Lung microvascular endothelial cell (primary cell): ENCODE data around the gene ARHGAP25. TPM values are rescaled to one million over a fixed set of nuclear protein-coding genes. Genes with fewer than 3 reads are reported as not detected.
A peak's percentile ranks its signal among the peaks of the same experiment; 100 is the strongest.

Source experiments
- DNase-seq, 2 donors: peaks; one replicate each; pipeline versions ENCODE4 v3.0.0 to v3.0.0-alpha.2; 2010; ENCODE audit warnings: low read depth in 2 of 2
- total RNA-seq: library from RNA; depleted of rRNA; stranded (reverse); fragments of >200 nt; gene quantifications from 2 replicates; pipeline ENCODE4 v1.2.1, GENCODE V29; 2014

The ARHGAP25 gene
- total RNA-seq, 1 donor from 2014 or later, result 10.1 TPM

DNA sequence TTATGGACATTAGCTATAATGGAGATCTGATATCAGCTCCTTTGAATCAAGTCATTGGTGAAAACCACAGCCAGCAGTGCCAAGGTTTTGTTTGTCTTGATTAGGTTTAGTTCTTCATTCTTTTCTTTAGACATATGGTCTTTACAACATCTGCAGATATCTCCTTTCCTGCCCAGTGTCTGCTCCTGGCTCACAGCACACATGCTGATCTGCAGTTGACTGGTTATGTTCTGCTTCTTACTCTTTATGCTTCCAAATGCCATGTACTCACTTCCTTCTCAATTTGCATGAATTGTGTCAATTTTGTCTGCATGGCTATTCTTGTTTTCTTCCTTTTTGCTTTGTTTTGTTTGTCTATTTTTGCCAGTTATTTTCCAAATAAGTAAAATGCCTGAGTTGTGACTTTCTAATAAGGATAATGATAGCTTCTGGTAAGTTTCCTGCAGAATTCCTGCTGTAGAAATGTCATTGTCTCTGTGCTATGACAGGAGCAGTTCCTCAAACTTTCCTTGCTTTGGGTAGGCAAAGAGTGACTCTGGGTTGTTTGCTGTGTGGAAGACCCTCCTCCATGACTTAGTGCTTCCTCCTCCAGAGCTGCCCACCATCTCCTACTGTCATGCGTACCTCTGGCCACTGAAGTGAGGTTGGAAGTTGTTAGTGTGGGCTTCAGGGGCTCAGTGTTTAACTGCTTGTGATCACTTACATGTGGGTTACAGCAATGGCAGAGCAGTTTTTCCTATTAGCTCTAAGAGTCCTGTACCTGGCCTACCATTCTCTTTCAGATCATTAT is 8.2 kb downstream of the ARHGAP25 start:
- no peak for DNase-seq

DNA sequence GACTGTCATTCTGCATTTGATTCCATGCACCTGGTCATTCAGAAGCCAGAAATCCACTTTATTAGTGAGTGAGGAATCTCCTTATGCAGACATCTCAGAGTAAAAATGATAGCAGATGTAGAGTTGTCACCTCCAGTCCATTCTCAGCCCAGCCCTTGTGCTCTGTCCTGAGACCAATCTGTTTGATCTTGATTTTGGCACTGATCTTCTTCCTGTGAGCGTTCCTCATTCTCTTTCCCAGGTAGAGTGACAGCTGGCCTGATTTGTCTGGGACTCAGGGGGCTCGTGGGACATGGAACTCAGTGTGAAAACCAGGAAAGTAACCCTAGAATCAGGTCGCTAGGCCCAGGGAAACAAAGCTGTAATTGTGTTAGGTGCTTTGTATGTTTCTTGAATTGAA is 8.9 kb downstream of the ARHGAP25 start:
- DNase-seq, result no peak

- DNase-seq, result peak in 1 of 2 donors; percentile 31
Measured at GRCh38 chr2:68744366-68744912, 9.8 kb downstream of the ARHGAP25 start.

GRCh38 chr2:68745006-68745405 is 10.4 kb downstream of the ARHGAP25 start:
- no peak for DNase-seq

- no peak for DNase-seq
Measured at GRCh38 chr2:68746408-68746807, 11.8 kb downstream of the ARHGAP25 start.

GRCh38 chr2:68747413-68747812 is 12.8 kb downstream of the ARHGAP25 start:
- DNase-seq, result no peak

GRCh38 chr2:68747900-68748299 is 13.3 kb downstream of the ARHGAP25 start:
- DNase-seq, result no peak

DNA sequence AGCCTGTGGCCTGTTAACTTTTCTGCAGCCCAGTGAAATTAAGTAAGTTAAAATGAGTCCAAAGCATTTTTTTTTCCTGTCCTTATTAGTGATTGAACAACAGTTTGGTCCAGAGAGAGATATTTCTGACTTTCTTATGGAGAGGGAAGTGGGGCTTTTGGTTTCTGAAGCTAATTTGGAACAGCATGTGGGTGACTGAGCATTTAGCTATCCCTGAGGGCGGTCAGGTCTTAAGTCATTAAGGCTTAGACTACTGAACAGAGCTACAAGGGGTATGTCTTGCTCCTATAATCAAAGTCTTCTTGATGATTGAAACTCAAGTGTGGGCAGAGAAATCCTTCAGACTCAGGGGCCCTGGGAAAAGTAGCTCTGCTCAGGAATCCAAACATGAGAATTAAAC is 14.0 kb downstream of the ARHGAP25 start:
- no peak for DNase-seq

DNA sequence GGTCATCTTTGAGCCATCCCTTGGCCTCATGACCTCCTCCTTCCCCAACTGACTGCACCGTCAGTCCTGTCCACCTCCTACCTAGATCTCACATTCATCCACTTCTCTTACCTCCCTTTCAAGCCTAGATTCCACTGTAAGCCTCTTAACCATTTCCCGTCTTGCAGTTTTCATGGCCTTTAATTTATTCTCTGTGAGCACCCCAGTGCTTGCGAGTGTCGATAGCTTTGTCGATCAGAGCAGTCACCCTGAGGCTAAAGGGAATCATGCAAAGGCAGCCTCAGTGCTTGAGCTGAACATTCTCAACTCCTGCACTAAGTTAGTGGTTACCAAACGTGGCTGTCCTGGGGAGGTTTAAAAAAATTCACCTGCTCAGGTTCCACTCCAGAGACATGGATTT is 14.7 kb downstream of the ARHGAP25 start:
- DNase-seq, result no peak

DNA sequence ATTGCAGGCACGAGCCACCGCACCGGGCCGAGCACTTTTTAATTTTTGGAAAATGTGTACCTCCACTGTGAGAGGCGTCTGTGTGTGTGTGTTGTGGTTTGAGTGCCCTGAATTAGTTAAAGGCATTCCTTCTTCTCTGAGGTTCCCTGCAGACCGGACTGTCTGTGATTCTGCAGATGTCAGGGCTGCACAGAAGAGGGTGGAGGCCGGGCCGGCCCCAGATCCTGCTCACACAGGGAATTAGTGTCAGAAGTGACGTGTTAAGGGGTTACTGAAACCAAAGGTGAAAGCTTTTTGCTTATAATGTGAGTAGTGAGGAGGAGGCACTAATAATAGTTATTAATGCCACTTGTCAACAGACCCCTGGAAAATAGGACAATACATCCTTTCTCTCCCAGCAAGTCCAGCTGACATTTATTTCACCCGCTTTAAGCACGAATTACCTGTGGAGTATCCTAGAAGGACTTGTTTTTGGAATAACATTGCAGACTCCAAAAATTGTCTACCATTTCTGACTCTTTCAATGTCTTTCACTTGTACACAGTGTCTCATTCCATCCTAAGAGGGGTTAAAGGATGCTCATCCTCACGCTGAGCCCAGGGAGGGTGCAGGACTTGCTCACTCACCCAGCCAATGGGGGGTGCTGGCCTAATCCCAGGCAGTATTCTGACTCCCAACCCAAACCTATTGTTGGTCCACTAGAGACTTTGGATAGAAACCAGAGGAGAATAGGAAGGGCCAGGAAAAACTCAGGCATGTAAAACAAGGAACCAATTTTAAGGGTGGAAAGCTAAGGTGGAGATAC is 16.2 kb downstream of the ARHGAP25 start:
- DNase-seq, result no peak

GRCh38 chr2:68751397-68752339 is 17.1 kb downstream of the ARHGAP25 start:
- DNase-seq, result peak; percentile 93 to 95

- no peak for DNase-seq
Measured at GRCh38 chr2:68753318-68753717, 18.7 kb downstream of the ARHGAP25 start.

- DNase-seq, result peak; percentile 61 to 72
Measured at GRCh38 chr2:68755071-68755470, 20.5 kb downstream of the ARHGAP25 start.

DNA sequence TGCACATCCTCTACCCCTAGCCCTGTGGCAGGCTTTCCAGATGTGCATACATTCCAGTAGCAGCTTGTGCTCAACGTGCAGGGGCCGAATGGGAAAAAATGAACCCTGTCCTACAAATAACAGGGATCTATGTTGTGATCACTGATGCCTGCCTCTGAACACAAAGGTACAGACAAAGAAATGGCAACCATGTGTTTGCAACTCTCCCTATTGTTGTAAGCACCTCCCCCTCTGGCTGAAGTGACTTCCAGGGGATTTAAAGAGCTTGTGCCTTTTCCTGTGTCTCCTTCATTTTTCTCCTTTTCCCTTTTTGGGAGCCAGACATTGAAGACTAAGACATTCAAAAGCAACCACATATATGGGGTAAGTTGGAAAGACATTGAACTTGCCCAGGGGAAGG is 21.6 kb downstream of the ARHGAP25 start:
- DNase-seq, result peak in 1 of 2 donors; percentile 31

- no peak for DNase-seq
Measured at GRCh38 chr2:68757081-68757480, 22.5 kb downstream of the ARHGAP25 start.

DNA sequence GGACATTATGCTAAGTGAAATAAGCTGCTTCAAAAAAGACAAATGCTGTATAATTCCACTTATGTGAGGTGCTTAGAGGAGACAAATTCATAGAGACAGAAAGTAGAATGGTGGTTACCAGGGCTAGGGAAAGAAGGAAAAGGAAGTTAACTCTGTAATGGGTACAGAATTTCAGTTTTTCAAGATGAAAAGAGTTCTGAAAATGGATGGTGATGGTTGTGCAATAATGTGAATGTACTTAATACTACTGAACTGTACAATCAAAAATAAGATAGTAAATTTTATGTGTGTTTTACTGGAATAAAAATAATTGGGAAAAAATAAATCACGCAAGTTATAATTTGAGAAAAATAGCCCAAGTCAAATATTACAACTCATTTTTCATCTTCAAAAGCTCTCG is 27.5 kb downstream of the ARHGAP25 start:
- no peak for DNase-seq

GRCh38 chr2:68762665-68763064 is 28.1 kb downstream of the ARHGAP25 start:
- peak; percentile 37 to 83 for DNase-seq

DNA sequence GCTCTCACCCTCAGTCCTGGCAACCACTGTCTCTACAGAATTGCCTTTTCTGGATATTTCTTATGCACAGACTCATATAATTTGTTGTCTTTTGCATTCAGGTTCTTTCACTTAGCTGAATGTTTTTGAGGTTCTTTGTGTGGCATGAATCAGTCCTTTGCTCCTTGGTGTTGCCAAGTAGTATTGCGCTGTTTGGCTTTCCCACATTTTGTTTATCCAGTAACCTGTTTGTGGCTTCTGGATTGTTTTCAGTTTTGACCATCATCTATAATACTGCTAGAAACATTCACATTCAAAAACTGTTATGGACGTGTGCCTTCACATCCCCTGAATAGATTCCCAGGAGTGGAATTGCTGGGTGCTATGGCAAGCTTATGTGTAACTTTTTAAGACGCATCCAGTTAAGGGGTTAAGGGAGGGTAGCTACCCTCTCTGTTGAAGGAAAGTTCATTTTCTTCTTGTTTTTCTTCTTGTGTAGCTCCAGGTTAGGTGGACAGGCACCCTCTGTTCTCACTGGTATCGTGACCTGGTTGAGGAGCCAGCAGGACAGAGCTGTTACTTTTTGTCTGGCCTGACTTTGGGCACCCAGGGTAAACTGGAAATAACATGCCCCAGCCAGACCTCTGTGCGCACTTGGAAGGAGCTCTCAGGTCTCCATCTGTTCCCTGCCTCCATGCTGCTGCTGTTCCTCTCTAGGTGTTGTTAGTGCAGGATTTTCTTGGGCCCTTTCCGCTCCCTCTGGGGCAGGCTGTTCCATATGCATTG is 29.6 kb downstream of the ARHGAP25 start:
- DNase-seq, result no peak

DNA sequence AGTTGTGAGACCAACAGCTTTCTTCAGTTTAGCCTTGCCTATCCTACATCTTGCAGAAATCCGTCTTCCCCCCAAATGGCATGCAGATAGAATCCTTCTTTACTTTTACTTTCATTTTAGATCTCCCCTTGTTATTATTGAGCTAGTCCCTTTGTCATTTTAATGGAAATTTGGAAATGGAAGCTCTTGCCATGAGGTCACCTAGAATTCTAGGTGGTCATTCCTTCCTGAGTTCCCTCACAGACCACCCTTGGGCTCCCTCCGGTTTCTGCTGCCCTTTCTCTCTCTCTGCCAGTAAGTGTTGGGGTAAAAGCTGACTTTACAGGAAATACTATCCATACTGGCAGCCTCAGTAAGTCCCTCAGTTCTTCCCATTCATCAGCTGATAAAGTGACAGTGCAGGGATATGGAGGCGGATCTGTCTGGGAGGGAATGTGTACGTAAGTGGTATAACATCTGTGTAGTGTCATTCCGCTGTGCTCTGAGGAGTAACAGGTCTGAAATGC is 30.2 kb downstream of the ARHGAP25 start:
- DNase-seq, result no peak

DNA sequence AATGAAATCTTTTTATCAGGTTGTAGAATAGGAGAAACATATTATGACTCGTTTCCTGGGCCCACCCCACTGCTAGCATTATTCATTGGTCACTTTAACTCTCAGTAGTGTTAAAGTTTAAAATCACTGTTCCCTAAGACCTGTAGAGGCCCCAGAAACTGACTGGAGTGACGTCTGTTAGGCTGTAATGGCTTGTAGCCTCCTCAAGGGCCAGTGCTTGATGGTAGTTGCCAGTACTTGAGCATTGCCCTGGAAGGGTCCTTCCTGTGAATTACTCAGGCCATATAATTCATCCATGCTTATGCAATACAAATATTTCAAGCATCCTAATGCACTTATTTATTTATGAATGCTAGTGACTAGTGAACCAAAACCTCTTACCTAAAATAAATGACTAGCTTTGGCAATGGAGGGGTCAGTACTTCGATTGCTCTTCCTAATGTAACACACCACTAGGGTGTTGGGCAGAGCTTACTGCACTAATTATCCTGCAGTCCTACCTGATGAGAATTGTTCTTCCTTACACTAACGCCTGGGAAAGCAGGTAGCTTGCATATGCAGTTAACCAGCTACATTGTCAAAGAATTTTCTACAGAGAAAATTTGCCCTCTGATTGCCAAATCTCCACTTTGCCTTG is 31.2 kb downstream of the ARHGAP25 start:
- peak in 1 of 2 donors; percentile 22 for DNase-seq
